Stomach (tissue), 9 donors: Measurements from ENCODE around the gene CALR3. TPM values are rescaled to one million over a fixed set of nuclear protein-coding genes. Genes with fewer than 3 reads are reported as not detected.

ENCODE experiments used
- DNase-seq, 2 donors: peaks; one replicate each; pipeline versions ENCODE4 v3.0.0 to v3.0.0-alpha.2; 2013 to 2019
- H3K27ac ChIP-seq, 5 donors: fragments of 200-600 bp in 4 of 5; sonication (generic) in 4 of 5; one replicate each; pipeline ENCODE4 v1.5.1; 2013 to 2019; ENCODE audit warnings: mild to moderate bottlenecking in 1 of 5, moderate library complexity in 1 of 5
- H3K27me3 ChIP-seq, 3 donors: fragments of 200-600 bp; sonication (generic); one replicate each; pipeline ENCODE4 v1.5.1; 2017 to 2019; ENCODE audit warnings: mixed run types in 1 of 3
- H3K36me3 ChIP-seq, 4 donors: fragments of 200-600 bp; sonication (generic); 1 replicate in 3 of 4; 2 replicates in 1 of 4; pipeline ENCODE4 v1.5.1; 2016 to 2019
- H3K4me1 ChIP-seq, 4 donors: fragments of 200-600 bp; sonication (generic); one replicate each; pipeline ENCODE4 v1.5.1; 2016 to 2019
- H3K4me3 ChIP-seq, 4 donors: fragments of 200-600 bp; sonication (generic) in 3 of 4; one replicate each; pipeline ENCODE4 v1.5.1; 2016 to 2019; ENCODE audit warnings: mild to moderate bottlenecking in 1 of 4
- H3K9me3 ChIP-seq, 4 donors: fragments of 200-600 bp; sonication (generic); one replicate each; pipeline ENCODE4 v1.5.1; 2016 to 2019
- EP300 ChIP-seq: sonication (generic); formaldehyde crosslinking; IDR thresholded peaks from one replicate; pipeline ENCODE4 v1.6.1; 2017; ENCODE audit warnings: antibody characterized with exemption
- POLR2A ChIP-seq, 4 donors: fragments of 450-650 bp; IDR thresholded peaks; one replicate each; pipeline ENCODE4 v1.6.1; 2016; ENCODE audit warnings: antibody characterized with exemption in 4 of 4, control low read depth in 2 of 4, mild to moderate bottlenecking in 1 of 4, moderate library complexity in 1 of 4
- POLR2AphosphoS5 ChIP-seq, 3 donors: sonication (generic); formaldehyde crosslinking; IDR thresholded peaks; one replicate each; pipeline ENCODE4 v1.6.1; 2016; ENCODE audit warnings: antibody characterized with exemption in 3 of 3
- WGBS, 5 donors: extraction: QIAGEN DNeasy Blood & Tissue Kit in 3 of 5; methylation state at CpG; one replicate each; pipeline versions ENCODE4 v1.1.5 to v1.1.7; 2013 to 2018; 5-methylcytosine and 5-hydroxymethylcytosine counted together
- intact Hi-C: fragments of 100-400 bp; cut with DNase I; formaldehyde crosslinking; loops from one replicate; pipeline ENCODE4 v1.15.1; 2023; ENCODE audit warnings: low total_unique reads
- polyA plus RNA-seq, 3 donors: library from polyadenylated mRNA; stranded (reverse); fragments of 200-250 nt; gene quantifications; one replicate each; pipeline ENCODE4 v1.2.3, GENCODE V29; 2013
- total RNA-seq, 5 donors: library from RNA; depleted of rRNA; stranded (reverse); fragments of >200 nt; gene quantifications; one replicate each; pipeline versions ENCODE4 v1.1.0 to v1.2.3, GENCODE V29; 2014 to 2016
- TF ChIP-seq, protein P1 (sequence below), 7 experiments: fragments of 450-650 bp in 4 of 7; fragments of 200-600 bp in 3 of 7; sonication (generic) in 3 of 7; IDR thresholded peaks; one replicate each; pipeline ENCODE4 v1.5.1; 2016 to 2019; ENCODE audit warnings: antibody characterized with exemption in 7 of 7, control low read depth in 2 of 7, mild to moderate bottlenecking in 1 of 7
- donor health status: healthy with polysubstance abuse.
- donor health status: Bipolar disorder and iron deficiency.
- donor health status: healthy.

CALR3 gene
- total and polyA plus RNA-seq, 8 donors, result not detected

- Histone ChIP-seq H3K27me3 (no peaks in the 10 kb centered on the region), H3K4me1 (peaks cover 0 to 6% (median 0%) of the 10 kb centered on the region in 4 donors), H3K9me3 (no peaks in the 10 kb centered on the region), H3K4me3 (no peak overlapping the region), H3K36me3 (peaks cover 100% of the 10 kb centered on the region in 4 donors), H3K27ac (no peak overlapping the region)
- WGBS, 5 donors, result 96 to 97% (median 97%) methylated on average over 17 to 29 of the region's 29 CpGs
- DNase-seq, result no peak
- TF ChIP-seq EP300, result no peak
- TF ChIP-seq, protein P1, sequence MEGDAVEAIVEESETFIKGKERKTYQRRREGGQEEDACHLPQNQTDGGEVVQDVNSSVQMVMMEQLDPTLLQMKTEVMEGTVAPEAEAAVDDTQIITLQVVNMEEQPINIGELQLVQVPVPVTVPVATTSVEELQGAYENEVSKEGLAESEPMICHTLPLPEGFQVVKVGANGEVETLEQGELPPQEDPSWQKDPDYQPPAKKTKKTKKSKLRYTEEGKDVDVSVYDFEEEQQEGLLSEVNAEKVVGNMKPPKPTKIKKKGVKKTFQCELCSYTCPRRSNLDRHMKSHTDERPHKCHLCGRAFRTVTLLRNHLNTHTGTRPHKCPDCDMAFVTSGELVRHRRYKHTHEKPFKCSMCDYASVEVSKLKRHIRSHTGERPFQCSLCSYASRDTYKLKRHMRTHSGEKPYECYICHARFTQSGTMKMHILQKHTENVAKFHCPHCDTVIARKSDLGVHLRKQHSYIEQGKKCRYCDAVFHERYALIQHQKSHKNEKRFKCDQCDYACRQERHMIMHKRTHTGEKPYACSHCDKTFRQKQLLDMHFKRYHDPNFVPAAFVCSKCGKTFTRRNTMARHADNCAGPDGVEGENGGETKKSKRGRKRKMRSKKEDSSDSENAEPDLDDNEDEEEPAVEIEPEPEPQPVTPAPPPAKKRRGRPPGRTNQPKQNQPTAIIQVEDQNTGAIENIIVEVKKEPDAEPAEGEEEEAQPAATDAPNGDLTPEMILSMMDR (IDR thresholded peaks at IDR 0.05), result no peak
- no peak for TF ChIP-seq POLR2AphosphoS5 (IDR thresholded peaks at IDR 0.05)
- no peak for TF ChIP-seq POLR2A (IDR thresholded peaks at IDR 0.05)
- intact Hi-C loops, result no loop called here
These were observed 29.9 kb upstream of the CALR3 start for GRCh38 chr19:16525751-16526481.

- no peak for DNase-seq
- 93 to 95% (median 94%) methylated on average over 39 to 54 of the region's 54 CpGs for WGBS, 5 donors
These were observed 29.2 kb upstream of the CALR3 start for GRCh38 chr19:16524991-16525734.

DNA sequence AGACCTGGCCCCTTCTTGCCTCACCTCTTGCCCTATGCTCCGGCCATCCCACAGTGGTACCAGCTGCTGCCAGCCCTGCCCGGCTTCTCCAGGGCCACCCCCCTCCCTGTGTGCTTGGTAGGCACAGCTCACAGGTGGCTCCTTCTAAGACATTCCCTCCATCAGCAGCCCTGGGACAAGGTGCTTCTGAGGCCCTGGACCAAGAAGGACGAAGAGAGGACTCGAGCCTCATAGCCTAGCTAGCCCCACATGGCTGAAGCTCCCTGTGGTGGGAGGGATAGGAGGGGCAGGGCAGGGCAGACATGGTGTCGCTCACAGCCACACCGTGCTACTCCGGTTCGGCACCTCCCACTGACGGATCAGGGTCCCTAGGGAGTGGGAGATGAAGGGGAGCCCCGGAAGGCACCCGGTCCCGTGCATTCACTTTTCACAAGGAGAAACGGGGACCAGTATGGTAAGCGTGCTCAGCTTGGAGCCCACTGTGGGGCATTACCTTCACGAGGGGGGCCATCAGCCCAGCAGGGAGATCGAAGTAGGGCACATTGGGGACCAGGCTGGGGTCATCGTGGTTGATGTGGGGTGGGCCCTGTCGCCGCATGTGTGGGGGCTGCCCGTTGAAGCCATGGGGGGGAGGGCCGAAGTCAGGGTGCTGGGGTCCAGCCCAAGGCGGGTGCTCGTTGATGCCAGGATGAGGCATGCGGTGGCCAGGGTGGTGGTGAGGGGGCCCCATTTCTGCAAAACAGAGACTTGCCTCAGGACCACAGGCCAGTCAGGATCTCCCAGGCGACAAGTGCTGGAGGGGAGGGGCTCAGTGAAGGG lies 26.8 kb upstream of the CALR3 start:
- Histone ChIP-seq H3K4me3 (no peak overlapping the region), H3K27me3 (no peaks in the 10 kb centered on the region), H3K36me3 (peaks cover 94 to 100% (median 100%) of the 10 kb centered on the region in 4 donors), H3K9me3 (no peaks in the 10 kb centered on the region), H3K27ac (no peak overlapping the region), H3K4me1 (peaks cover 0 to 6% (median 0%) of the 10 kb centered on the region in 4 donors)
- WGBS, 5 donors, result 93 to 97% (median 94%) methylated on average over 23 to 25 of the region's 25 CpGs
- TF ChIP-seq EP300 (no peak), POLR2AphosphoS5 (IDR thresholded peaks at IDR 0.05) (no peak), POLR2A (IDR thresholded peaks at IDR 0.05) (no peak)
- TF ChIP-seq, protein P1 (IDR thresholded peaks at IDR 0.05), result no peak
- no peak for DNase-seq
- intact Hi-C loops, result no loop called here

More at GRCh38 chr19:16524991-16525734, 29.2 kb upstream of the CALR3 start:
- no peaks in the 10 kb centered on the region for H3K27me3 ChIP-seq
- TF ChIP-seq, protein P1 (IDR thresholded peaks at IDR 0.05), result no peak
- TF ChIP-seq POLR2AphosphoS5 (IDR thresholded peaks at IDR 0.05), result no peak
- TF ChIP-seq POLR2A (IDR thresholded peaks at IDR 0.05), result no peak
- TF ChIP-seq EP300, result no peak
- H3K9me3 ChIP-seq, result no peaks in the 10 kb centered on the region
- H3K27ac ChIP-seq, result no peak overlapping the region
- no peak overlapping the region for H3K4me3 ChIP-seq
- H3K4me1 ChIP-seq, result peaks cover 0 to 6% (median 0%) of the 10 kb centered on the region in 4 donors
- intact Hi-C loops, result no loop called here
- peaks cover 100% of the 10 kb centered on the region in 4 donors for H3K36me3 ChIP-seq

- peaks cover 92 to 100% (median 100%) of the 10 kb centered on the region in 4 donors for H3K36me3 ChIP-seq
- no peak overlapping the region for H3K4me3 ChIP-seq
- H3K27ac ChIP-seq, result no peak overlapping the region
- H3K4me1 ChIP-seq, result peaks cover 0 to 5% (median 0%) of the 10 kb centered on the region in 4 donors
- DNase-seq, result no peak
- H3K27me3 ChIP-seq, result no peaks in the 10 kb centered on the region
- intact Hi-C loops, result no loop called here
- TF ChIP-seq EP300 (no peak), POLR2A (IDR thresholded peaks at IDR 0.05) (no peak), POLR2AphosphoS5 (IDR thresholded peaks at IDR 0.05) (no peak)
- TF ChIP-seq, protein P1 (IDR thresholded peaks at IDR 0.05), result no peak
- H3K9me3 ChIP-seq, result no peaks in the 10 kb centered on the region
- 84 to 93% (median 92%) methylated on average over 10 of the region's 10 CpGs for WGBS, 5 donors
These were observed 25.8 kb upstream of the CALR3 start for GRCh38 chr19:16521715-16522289.
